IgD-negative memory B cell (primary cell): Measurements from ENCODE around the gene RAB20. TPM values are rescaled to one million over a fixed set of nuclear protein-coding genes. Genes with fewer than 3 reads are reported as not detected.

Experiments used
- H3K27ac Mint-ChIP-seq, 3 donors: one replicate each; pipeline ENCODE4 v1.8.0; 2020 to 2022; ENCODE audit warnings: mild to moderate bottlenecking in 3 of 3, mixed read lengths in 3 of 3, moderate library complexity in 1 of 3
- H3K27me3 Mint-ChIP-seq: one replicate; pipeline ENCODE4 v1.8.0; 2021; ENCODE audit warnings: mixed read lengths
- H3K36me3 Mint-ChIP-seq: one replicate; pipeline ENCODE4 v1.8.0; 2020; ENCODE audit warnings: mild to moderate bottlenecking, mixed read lengths
- H3K4me1 Mint-ChIP-seq, 3 donors: one replicate each; pipeline ENCODE4 v1.8.0; 2020 to 2022; ENCODE audit warnings: mixed read lengths in 3 of 3, mild to moderate bottlenecking in 1 of 3
- H3K4me3 Mint-ChIP-seq, 4 donors: one replicate each; pipeline ENCODE4 v1.8.0; 2020 to 2022; ENCODE audit warnings: mild to moderate bottlenecking in 4 of 4, mixed read lengths in 4 of 4, moderate library complexity in 3 of 4
- H3K9me3 Mint-ChIP-seq, 3 donors: one replicate each; pipeline ENCODE4 v1.8.0; 2020 to 2021; ENCODE audit warnings: mixed read lengths in 3 of 3, mild to moderate bottlenecking in 1 of 3
- polyA plus RNA-seq: library from polyadenylated mRNA; unstranded; fragments of 300-500 nt; fragmentation: Illumina TruSeq; gene quantifications from one replicate; pipeline ENCODE4 v1.2.3, GENCODE V29; 2021

The RAB20 gene
- polyA plus RNA-seq, 1 donor from 2014 or later = 1.7 TPM

DNA sequence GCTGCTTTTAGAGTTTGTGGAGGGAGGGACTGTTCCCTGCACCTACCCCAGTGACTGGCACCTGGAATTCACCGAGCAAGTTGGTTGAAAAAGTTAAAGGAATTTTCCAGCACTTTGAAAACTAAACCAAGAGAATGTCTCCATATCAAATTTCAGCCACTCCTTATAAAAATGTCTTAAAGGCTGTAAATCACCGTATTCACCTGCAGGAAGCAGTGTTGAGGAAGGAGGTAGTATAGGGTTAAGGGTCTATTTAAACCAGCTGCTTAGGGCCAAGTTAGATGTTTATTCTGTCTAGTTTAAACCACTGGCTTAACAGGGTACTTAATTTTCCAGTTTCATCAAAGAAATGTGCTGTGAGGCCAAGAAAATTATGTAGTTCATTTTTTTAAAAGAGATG, 3.8 kb upstream of the RAB20 start:
- H3K4me1 Mint-ChIP-seq = peaks cover 5 to 15% (median 14%) of the 10 kb centered on the region in 3 donors
- H3K27me3 Mint-ChIP-seq = peaks cover 59% of the 10 kb centered on the region
- peak overlapping the region in 1 of 4 donors; percentile 77 for H3K4me3 Mint-ChIP-seq
- no peak overlapping the region for H3K27ac Mint-ChIP-seq
- no peaks in the 10 kb centered on the region for H3K9me3 Mint-ChIP-seq
- H3K36me3 Mint-ChIP-seq = peaks cover 2% of the 10 kb centered on the region

DNA sequence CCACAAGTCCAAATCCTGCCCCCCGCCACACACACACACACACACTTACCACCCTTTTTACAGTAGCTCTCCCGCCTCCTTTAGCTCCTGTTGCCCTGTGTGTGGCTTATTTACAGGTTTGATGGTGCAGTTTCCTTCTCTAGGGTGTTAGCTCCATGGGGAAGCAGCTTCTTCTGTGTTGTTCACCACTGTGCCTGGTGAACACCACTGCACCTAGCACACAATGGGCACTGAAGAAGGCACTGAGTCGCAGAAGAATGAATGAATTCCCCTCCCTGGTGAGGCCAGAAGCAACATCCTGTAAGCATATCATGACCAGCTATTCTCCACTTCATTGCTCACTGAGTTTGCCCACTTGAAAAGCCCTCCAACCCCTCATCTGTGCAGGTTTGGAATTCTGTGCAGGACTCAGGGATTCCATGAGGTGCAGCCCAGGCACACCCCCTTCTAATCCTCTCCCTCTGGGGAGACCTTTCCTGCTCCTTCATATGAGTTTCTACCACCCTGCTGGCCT, 3.0 kb upstream of the RAB20 start:
- H3K27ac Mint-ChIP-seq = peak overlapping the region in 1 of 3 donors; percentile 80

DNA sequence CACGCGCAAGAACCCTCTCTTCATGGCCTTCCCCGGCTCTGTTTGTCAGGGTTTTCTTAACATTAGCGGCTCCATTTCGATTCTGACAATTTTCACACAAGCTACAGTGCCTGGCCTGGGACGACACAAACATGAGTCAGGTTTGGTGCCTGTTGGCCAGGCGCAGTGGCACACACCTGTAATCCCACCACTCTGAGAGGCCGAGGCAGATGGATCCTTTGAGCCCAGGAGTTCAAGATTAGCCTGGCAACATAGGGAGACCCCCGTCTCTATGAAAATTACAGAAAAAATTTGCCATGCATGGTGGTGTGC, 1.9 kb upstream of the RAB20 start:
- H3K9me3 Mint-ChIP-seq = no peaks in the 10 kb centered on the region
- H3K36me3 Mint-ChIP-seq = peaks cover 2% of the 10 kb centered on the region
- H3K27ac Mint-ChIP-seq = no peak overlapping the region
- H3K27me3 Mint-ChIP-seq = peaks cover 41% of the 10 kb centered on the region
- peak overlapping the region in 3 of 4 donors; percentile 47 to 77 (median 52) for H3K4me3 Mint-ChIP-seq
- H3K4me1 Mint-ChIP-seq = peaks cover 8 to 20% (median 18%) of the 10 kb centered on the region in 3 donors

More for the DNA sequence above, 3.0 kb upstream of the RAB20 start:
- Mint-ChIP-seq H3K4me3 (peak overlapping the region; percentile 12 to 77 (median 54)), H3K9me3 (no peaks in the 10 kb centered on the region), H3K36me3 (peaks cover 2% of the 10 kb centered on the region), H3K4me1 (peaks cover 8 to 20% (median 17%) of the 10 kb centered on the region in 3 donors), H3K27me3 (peaks cover 52% of the 10 kb centered on the region)

DNA sequence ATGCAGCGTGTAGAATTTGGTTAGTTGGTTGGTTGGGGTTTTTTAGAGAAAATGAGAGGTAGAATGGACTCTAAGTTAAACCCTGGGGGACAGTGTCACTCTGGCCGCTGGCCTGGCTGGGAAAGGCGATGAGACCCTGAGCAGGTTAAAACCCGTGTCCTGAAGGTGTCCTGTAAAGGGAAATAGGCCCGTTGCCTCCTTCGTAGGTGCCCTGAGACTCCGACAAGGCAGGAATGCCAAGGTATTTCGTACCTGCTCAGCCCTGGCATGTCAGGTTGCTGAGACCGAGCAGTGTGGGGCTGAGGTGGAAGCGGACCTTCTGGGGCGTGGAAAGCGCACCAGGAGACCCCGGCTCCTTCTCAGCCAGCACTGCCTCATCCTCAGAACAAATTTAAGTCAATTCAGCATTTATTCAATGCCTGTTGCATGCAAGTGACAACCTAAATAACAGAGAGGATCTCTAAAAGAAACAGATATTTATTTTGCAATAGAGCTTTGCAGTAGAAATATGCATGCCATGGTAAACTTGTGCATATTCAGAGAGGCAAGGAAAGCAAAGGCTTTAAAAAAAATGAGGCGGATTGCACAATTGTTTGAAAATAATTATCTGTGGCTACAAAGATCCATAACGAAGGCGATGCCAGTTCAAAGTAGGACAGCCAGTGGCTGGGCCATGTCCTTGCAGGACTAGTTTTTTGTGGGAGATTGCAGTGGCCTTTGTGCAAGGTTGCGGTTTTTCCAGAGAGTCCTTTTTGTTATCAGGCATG, 1.4 kb upstream of the RAB20 start:
- peaks cover 2% of the 10 kb centered on the region for H3K36me3 Mint-ChIP-seq
- peaks cover 8 to 20% (median 18%) of the 10 kb centered on the region in 3 donors for H3K4me1 Mint-ChIP-seq
- H3K27me3 Mint-ChIP-seq = peaks cover 36% of the 10 kb centered on the region
- no peaks in the 10 kb centered on the region for H3K9me3 Mint-ChIP-seq
- H3K4me3 Mint-ChIP-seq = peak overlapping the region; percentile 89 to 99 (median 98)
- H3K27ac Mint-ChIP-seq = no peak overlapping the region

DNA sequence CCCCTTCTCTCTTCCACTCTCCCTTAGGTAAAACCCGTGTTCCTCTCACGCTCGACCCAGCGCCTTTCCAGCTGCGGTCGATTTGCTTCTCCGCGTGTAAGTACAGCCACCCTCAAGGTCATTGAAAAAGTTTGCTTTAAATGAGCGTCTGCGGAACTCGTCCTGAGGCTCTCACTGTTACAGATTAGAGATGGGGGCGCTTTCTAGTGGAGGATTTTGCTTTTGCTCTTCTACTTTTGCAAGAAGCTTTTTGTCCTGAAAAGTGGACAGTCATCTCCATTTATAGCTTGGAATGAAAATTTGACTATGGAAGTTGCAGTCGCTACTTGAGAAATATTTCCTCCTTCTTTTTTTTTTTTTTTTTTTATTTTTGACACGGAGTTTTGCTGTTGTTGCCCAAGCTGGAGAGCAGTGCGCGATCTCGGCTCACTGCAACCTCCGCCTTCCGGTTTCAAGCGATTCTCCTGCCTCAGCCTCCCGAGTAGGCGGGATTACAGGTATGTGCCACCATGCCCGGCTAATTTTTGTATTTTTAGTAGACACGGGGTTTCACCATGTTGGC, 595 bp upstream of the RAB20 start:
- Mint-ChIP-seq H3K9me3 (no peaks in the 10 kb centered on the region), H3K36me3 (peaks cover 2% of the 10 kb centered on the region), H3K4me1 (peaks cover 8 to 20% (median 18%) of the 10 kb centered on the region in 3 donors), H3K4me3 (peak overlapping the region; percentile 89 to 99 (median 98)), H3K27me3 (peaks cover 30% of the 10 kb centered on the region), H3K27ac (peak overlapping the region in 2 of 3 donors; percentile 90 to 96)

- Mint-ChIP-seq H3K4me1 (peaks cover 9 to 23% (median 22%) of the 10 kb centered on the region in 3 donors), H3K27me3 (peaks cover 24% of the 10 kb centered on the region), H3K9me3 (no peaks in the 10 kb centered on the region), H3K4me3 (peak overlapping the region; percentile 85 to 98 (median 88)), H3K36me3 (peaks cover 4% of the 10 kb centered on the region), H3K27ac (peak overlapping the region; percentile 10 to 89 (median 83))
These were observed 750 bp downstream of the RAB20 start for GRCh38 chr13:110560601-110561343.

GRCh38 chr13:110559986-110560385, 1.5 kb downstream of the RAB20 start:
- H3K27me3 Mint-ChIP-seq = peaks cover 20% of the 10 kb centered on the region
- H3K27ac Mint-ChIP-seq = peak overlapping the region in 1 of 3 donors; percentile 83
- peaks cover 9 to 28% (median 24%) of the 10 kb centered on the region in 3 donors for H3K4me1 Mint-ChIP-seq
- no peaks in the 10 kb centered on the region for H3K9me3 Mint-ChIP-seq
- H3K4me3 Mint-ChIP-seq = peak overlapping the region in 3 of 4 donors; percentile 31 to 89 (median 42)
- peaks cover 4% of the 10 kb centered on the region for H3K36me3 Mint-ChIP-seq

GRCh38 chr13:110559429-110559943, 2.0 kb downstream of the RAB20 start:
- Mint-ChIP-seq H3K4me1 (peaks cover 9 to 28% (median 24%) of the 10 kb centered on the region in 3 donors), H3K9me3 (no peaks in the 10 kb centered on the region), H3K27me3 (peaks cover 16% of the 10 kb centered on the region), H3K36me3 (peaks cover 4% of the 10 kb centered on the region), H3K27ac (no peak overlapping the region), H3K4me3 (peak overlapping the region in 1 of 4 donors; percentile 89)

- Mint-ChIP-seq H3K4me3 (peak overlapping the region in 1 of 4 donors; percentile 8), H3K27me3 (peaks cover 10% of the 10 kb centered on the region), H3K27ac (peak overlapping the region in 1 of 3 donors; percentile 45), H3K4me1 (peaks cover 5 to 25% (median 20%) of the 10 kb centered on the region in 3 donors), H3K9me3 (no peaks in the 10 kb centered on the region), H3K36me3 (peaks cover 4% of the 10 kb centered on the region)
These were observed 3.8 kb downstream of the RAB20 start for GRCh38 chr13:110557610-110558305.

- Mint-ChIP-seq H3K36me3 (peaks cover 4% of the 10 kb centered on the region), H3K4me3 (peak overlapping the region in 1 of 4 donors; percentile 8), H3K27ac (no peak overlapping the region), H3K4me1 (peaks cover 5 to 22% (median 19%) of the 10 kb centered on the region in 3 donors), H3K27me3 (peaks cover 10% of the 10 kb centered on the region), H3K9me3 (no peaks in the 10 kb centered on the region)
These were observed 4.4 kb downstream of the RAB20 start for GRCh38 chr13:110557082-110557481.

GRCh38 chr13:110556224-110556606, 5.3 kb downstream of the RAB20 start:
- peaks cover 2% of the 10 kb centered on the region for H3K36me3 Mint-ChIP-seq
- peak overlapping the region in 1 of 3 donors; percentile 61 for H3K27ac Mint-ChIP-seq
- H3K9me3 Mint-ChIP-seq = no peaks in the 10 kb centered on the region
- no peak overlapping the region for H3K4me3 Mint-ChIP-seq
- peaks cover 4 to 22% (median 16%) of the 10 kb centered on the region in 3 donors for H3K4me1 Mint-ChIP-seq
- peaks cover 6% of the 10 kb centered on the region for H3K27me3 Mint-ChIP-seq

DNA sequence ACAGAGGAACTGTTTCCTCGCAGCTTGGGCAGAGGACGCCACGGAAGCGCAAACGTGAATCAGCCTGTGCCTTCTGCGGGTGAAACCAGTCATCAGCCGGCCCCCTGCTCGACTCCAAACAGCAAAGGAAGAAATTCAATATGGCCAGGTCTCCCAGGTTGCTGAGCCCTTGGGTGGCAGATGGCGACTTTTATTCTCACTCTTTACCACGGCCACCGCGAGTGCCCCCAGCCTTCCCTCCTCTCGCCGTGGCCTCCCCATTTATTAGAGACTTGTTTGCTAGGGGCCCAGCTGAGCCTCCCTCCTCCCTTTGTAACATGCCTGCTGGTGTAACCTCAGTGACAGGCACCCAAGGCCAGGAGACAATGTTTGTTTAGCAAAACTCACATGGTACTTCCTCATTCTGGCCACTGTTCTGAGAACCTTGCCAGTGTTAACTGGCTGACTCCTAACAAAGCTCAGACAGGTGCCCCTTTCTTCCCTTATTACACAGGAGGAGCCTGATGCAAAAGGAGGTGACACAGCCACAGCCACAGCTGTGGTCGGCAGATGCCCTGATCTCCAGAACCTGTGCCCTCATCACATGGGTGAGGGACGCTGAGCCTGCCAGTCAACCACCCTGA, 5.8 kb downstream of the RAB20 start:
- H3K27me3 Mint-ChIP-seq = peaks cover 3% of the 10 kb centered on the region
- H3K4me1 Mint-ChIP-seq = peaks cover 7 to 20% (median 17%) of the 10 kb centered on the region in 3 donors
- H3K36me3 Mint-ChIP-seq = peaks cover 2% of the 10 kb centered on the region
- H3K27ac Mint-ChIP-seq = peak overlapping the region in 1 of 3 donors; percentile 49
- no peak overlapping the region for H3K4me3 Mint-ChIP-seq
- no peaks in the 10 kb centered on the region for H3K9me3 Mint-ChIP-seq

DNA sequence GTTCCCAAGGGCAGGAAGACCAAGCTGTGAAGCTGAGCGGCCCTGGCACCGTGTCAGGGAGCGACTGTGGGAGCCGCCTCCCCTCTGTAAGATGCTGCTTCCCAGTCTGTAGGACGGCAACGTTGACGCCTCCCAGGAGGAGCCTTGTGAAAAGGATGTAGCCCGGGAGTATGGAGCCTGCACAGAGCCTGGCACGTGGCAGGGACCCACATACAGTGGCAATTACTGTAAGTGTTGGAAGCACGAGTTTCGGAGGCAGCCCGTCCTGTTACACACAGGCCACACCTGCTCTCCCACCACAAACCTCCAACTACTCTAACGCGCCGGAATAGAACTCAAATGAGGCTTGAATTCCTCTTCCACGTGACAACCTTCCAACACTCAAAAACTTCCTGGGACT, 6.6 kb downstream of the RAB20 start:
- H3K9me3 Mint-ChIP-seq = no peaks in the 10 kb centered on the region
- H3K27me3 Mint-ChIP-seq = no peaks in the 10 kb centered on the region
- H3K4me1 Mint-ChIP-seq = peaks cover 5 to 14% (median 9%) of the 10 kb centered on the region in 3 donors
- H3K4me3 Mint-ChIP-seq = no peak overlapping the region
- H3K36me3 Mint-ChIP-seq = peaks cover 2% of the 10 kb centered on the region
- no peak overlapping the region for H3K27ac Mint-ChIP-seq
